ENCODE data around the gene FRYL.
A peak's percentile ranks its signal among the peaks of the same experiment; 100 is the strongest.

The FRYL gene

GRCh38 chr4:48490012-48490679 is 289.9 kb downstream of the FRYL start, which contains the start of gene ZAR1:
TSS of gene ZAR1 (plus strand) at chr4:48490252. CDS start at chr4:48490292, 40 bp downstream.
- peak within 1 kb of the TSS; percentile 21 for H3K4me3 ChIP-seq (ENCODE audit: low read depth, low read length)
- no peak for TF ChIP-seq CTCF (IDR thresholded peaks at IDR 0.05; ENCODE audit: low read depth, low read length, missing control alignments)
- in situ Hi-C loops (cut with HindIII; ENCODE audit: low sequenced_read_pairs): no loop called here
- DNase-seq (ENCODE audit: low read depth): no peak

GRCh38 chr4:48489683-48490011 is 290.4 kb downstream of the FRYL start:
- no peak for TF ChIP-seq CTCF (IDR thresholded peaks at IDR 0.05; ENCODE audit: low read depth, low read length, missing control alignments)
- no peak overlapping the region for H3K4me3 ChIP-seq (ENCODE audit: low read depth, low read length)
- no peak for DNase-seq (ENCODE audit: low read depth)
- in situ Hi-C loops (cut with HindIII; ENCODE audit: low sequenced_read_pairs): no loop called here

- H3K4me3 ChIP-seq (ENCODE audit: low read depth, low read length): no peak overlapping the region
- no peak for TF ChIP-seq CTCF (IDR thresholded peaks at IDR 0.05; ENCODE audit: low read depth, low read length, missing control alignments)
- no peak for DNase-seq (ENCODE audit: low read depth)
- in situ Hi-C loops (cut with HindIII; ENCODE audit: low sequenced_read_pairs): no loop called here
Measured at GRCh38 chr4:48484494-48485168, 295.4 kb downstream of the FRYL start.

GRCh38 chr4:48483777-48484493 is 296.1 kb downstream of the FRYL start:
- DNase-seq (ENCODE audit: low read depth): no peak
- peak overlapping the region; percentile 26 for H3K4me3 ChIP-seq (ENCODE audit: low read depth, low read length)
- in situ Hi-C loops (cut with HindIII; ENCODE audit: low sequenced_read_pairs): no loop called here
- no peak for TF ChIP-seq CTCF (IDR thresholded peaks at IDR 0.05; ENCODE audit: low read depth, low read length, missing control alignments)

- in situ Hi-C loops (cut with HindIII; ENCODE audit: low sequenced_read_pairs): no loop called here
- TF ChIP-seq CTCF (IDR thresholded peaks at IDR 0.05; ENCODE audit: low read depth, low read length, missing control alignments): no peak
- peak within 1 kb of the TSS; percentile 26 for H3K4me3 ChIP-seq (ENCODE audit: low read depth, low read length)
- DNase-seq (ENCODE audit: low read depth): no peak
Measured at GRCh38 chr4:48483006-48483776, 296.9 kb downstream of the FRYL start, which contains the start of gene SLC10A4. TSS of gene SLC10A4 (plus strand) at chr4:48483343. CDS start at chr4:48483562, 219 bp downstream.

GRCh38 chr4:48481581-48481980 is 298.5 kb downstream of the FRYL start:
- TF ChIP-seq CTCF (IDR thresholded peaks at IDR 0.05; ENCODE audit: low read depth, low read length, missing control alignments): no peak
- in situ Hi-C loops (cut with HindIII; ENCODE audit: low sequenced_read_pairs): no loop called here
- DNase-seq (ENCODE audit: low read depth): no peak
- H3K4me3 ChIP-seq (ENCODE audit: low read depth, low read length): no peak overlapping the region

Data from astrocyte of the cerebellum (primary cell).